ENCODE measurements around the gene TRAF2.

TRAF2 gene

GRCh38 chr9:136951541-136952320 lies 65.4 kb downstream of the TRAF2 start, which contains the start of gene LCN12:
Gene LCN12, plus strand, starts transcription at chr9:136952273. Its CDS starts 55 bp downstream, at chr9:136952328.
- no peak for DNase-seq

GRCh38 chr9:136952321-136952850 lies 66.1 kb downstream of the TRAF2 start:
- no peak for DNase-seq

DNA sequence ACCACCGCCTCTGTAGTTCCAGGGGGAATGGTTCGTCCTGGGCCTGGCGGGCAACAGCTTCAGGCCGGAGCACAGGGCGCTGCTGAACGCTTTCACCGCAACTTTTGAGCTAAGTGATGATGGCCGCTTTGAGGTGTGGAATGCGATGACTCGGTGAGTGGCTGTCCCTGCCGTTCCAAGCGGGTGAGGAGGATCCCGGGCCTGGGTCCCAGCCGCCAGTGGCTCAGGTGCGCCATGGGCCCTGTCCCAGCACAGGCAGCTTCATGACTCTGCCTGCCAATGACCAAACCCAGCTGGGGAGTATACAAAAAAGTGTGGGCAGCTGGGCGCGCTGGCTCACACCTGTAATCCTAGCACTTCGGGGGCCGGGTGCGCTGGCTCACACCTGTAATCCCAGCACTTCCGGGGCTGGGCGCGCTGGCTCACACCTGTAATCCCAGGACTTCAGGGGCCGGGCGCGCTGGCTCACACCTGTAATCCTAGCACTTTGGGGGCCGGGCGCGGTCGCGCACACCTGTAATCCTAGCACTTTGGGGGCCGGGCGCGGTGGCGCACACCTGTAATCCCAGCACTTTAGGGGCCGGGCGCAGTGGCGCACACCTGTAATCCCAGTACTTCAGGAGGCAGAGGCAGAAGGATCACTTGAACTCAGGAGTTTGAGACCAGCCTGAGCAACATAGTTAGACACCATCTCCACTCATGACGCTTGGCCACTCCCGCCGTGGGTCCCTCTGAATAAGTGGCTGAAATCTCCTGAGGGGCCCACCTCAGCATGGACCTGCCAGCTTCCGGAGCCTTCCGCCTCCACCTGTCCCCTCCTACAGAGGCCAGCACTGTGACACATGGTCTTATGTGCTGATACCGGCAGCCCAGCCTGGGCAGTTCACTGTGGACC lies 66.8 kb downstream of the TRAF2 start:
- DNase-seq = no peak

DNA sequence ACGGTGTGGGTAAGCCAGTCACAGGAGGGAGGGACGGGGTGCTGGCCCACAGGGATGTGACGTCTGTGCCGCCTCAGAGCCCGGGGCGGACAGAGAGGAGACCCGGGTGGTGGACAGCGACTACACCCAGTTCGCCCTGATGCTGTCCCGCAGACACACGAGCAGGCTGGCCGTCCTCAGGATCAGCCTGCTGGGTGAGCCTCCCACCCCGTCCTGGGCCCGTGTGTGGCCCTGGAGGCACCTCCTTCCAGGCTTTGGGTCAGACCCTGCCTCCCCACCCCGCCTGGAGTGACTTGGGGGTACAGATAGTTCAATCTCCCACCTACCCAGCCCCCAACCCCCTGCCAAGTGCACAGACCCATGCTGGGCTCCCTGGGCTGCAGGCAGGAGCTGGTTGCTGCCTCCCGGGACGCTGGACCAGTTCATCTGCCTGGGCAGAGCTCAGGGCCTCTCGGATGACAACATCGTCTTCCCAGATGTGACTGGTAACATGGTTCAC lies 67.5 kb downstream of the TRAF2 start:
- DNase-seq = no peak

DNA sequence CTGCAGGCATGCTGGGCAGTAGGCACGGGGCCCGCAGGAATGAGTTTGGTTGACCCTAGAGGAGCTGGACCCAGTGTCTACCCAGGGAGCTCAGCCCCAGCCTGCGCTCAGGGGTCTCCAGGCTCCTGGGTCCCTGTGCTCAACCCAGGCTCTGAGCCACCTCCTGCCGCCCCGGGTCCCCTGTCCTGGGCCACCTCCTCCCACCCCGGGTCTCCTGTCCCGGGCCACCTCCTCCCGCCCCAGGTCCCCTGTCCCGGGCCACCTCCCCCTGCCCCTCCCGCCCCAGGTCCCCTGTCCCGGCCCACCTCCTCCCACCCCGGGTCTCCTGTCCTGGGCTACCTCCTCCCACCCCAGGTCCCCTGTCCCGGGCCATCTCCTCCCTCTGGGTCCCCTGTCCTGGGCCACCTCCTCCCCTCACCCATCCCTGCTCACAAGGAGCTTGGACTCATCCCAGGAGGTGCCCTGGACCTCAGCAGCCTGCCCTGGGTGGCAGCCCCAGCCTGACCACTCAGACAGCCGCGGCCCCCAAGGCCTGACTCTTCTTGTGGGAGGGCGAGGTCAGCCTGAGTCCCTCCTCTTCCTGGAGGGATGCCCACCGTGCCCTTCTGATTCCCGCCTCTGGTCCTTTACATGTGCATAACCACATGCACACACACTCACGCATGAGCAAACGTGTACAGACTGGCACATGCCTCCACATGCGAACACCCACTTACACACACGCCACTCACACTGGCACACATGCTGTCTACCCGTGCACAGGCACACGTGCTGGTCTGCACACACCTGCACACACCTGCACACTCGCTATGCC lies 68.2 kb downstream of the TRAF2 start:
- DNase-seq = no peak

- no peak for DNase-seq
These were observed 69.1 kb downstream of the TRAF2 start for GRCh38 chr9:136955202-136955942.

GRCh38 chr9:136955943-136956335 lies 69.6 kb downstream of the TRAF2 start:
- no peak for DNase-seq

- no peak for DNase-seq
These were observed 70.3 kb downstream of the TRAF2 start for GRCh38 chr9:136956604-136957003.

DNA sequence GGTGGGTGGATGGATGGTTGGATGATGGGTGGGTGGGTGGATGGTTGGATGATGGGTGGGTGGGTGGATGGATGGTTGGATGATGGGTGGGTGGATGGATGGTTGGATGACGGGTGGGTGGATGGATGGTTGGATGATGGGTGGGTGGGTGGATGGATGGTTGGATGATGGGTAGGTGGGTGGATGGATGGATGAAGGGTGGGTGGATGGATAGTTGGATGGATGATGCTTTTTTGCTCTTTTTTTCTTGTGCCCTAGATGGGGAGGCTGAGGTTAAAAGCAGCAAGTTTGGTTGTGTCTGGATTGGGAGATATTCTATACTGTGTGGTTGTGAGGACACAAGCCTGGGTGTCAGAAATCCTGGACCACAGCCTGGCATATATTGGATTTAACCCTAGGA lies 71.1 kb downstream of the TRAF2 start:
- no peak for DNase-seq

- DNase-seq = no peak
These were observed 71.6 kb downstream of the TRAF2 start for GRCh38 chr9:136957901-136958300.

DNA sequence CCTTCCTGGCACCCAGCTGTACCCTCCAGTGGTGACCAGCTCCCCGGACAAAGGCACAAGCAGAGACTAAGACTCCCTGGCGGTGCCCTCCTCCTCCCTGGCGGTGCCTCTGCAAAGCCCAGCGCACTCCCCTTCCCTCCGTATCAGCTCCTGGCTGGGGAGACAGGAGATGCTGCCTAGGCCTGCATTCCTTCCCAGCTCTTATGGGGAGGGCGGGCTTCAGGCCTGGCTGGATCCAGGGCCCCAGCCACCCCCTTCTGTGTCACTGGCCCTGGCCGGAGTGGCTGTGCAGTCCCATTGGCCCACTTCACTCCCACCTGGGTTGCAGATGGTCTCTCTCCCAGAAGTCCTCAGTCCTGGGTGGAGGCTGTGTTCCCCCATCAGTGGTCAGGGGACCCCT lies 72.2 kb downstream of the TRAF2 start:
- DNase-seq = no peak

GRCh38 chr9:136958898-136959850 lies 72.9 kb downstream of the TRAF2 start:
- DNase-seq = no peak

GRCh38 chr9:136960212-136960937 lies 74.1 kb downstream of the TRAF2 start:
- no peak for DNase-seq

DNA sequence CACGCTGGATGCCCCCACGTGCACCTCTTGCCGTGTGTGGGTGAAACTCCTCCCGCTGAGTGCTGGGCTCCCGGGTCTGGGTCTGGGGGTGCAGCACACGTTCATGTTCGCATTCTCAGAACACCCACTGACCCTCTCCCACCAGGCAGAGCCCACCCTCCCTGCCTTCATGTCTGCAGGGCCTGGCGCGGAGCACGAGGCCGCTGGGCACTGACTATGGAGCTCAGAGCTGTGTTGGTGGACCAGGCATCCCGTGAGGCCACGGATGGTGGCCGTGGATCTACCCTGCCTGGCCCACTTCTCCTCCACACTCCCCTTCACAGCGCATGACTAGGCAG lies 74.6 kb downstream of the TRAF2 start:
- no peak for DNase-seq

- DNase-seq = no peak
These were observed 75.2 kb downstream of the TRAF2 start for GRCh38 chr9:136961279-136962065.

DNA sequence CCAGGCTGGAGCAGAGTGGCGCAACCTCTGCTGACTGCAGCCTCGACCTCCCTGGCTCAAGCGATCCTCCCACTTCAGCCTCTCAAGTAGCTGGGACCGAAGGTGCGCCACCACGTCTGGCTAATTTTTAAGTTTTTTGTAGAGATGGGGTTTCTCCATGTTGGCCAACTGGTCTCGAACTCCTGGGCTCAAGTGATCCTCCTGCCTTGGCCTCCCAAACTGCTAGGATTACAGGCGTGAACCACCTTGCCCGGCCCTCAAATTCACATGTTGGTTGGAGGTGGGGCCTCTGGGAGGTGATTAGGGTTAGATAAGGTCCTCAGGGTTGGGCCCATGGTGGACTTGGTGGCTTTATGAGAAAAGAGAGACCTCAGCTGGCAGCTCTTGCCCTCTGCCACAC lies 75.8 kb downstream of the TRAF2 start:
- no peak for DNase-seq

GRCh38 chr9:136962701-136963248 lies 76.5 kb downstream of the TRAF2 start:
- DNase-seq = no peak

- DNase-seq = no peak
These were observed 77.0 kb downstream of the TRAF2 start for GRCh38 chr9:136963341-136963740.

DNA sequence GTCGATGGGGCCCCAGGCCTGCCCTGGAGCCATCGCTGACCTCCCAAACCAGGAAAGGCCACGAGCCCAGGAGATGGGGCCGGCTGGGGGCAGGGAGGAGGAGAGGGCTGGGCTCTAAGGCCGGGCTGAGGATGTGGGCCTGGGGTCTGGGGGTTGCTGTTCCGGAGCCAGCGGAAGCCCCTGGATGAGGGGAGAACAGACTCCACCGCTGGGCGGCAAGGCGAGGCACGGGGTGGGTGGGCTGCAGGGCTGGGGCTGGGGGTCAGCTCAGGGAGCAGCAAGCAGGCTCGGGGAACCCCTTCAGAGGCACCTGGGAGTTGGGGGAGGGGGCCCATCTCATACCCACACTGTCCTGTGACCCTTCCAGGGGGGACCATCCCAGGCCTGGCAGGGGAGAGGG lies 77.4 kb downstream of the TRAF2 start:
- DNase-seq = no peak

Data from stimulated activated CD4-positive, alpha-beta T cell treated with anti-CD3 and anti-CD28 coated beads, Interleukin-2, amount 100 ng/mL, for 24 hours (primary cell).